Astrocyte (in vitro differentiated cells and primary cell): ENCODE data around the gene DYSF.

Source experiments
- EZH2 ChIP-seq: IDR thresholded peaks from 2 replicates; pipeline ENCODE4 v1.6.1; 2012; ENCODE audit warnings: mild to moderate bottlenecking, low read length, inconsistent platforms; ENCODE audit not compliant: insufficient read depth
- TF ChIP-seq, protein P1 (sequence below): IDR thresholded peaks from 2 replicates; pipeline ENCODE4 v1.5.1; 2011; ENCODE audit warnings: low read depth, mild to moderate bottlenecking, inconsistent platforms, low read length, moderate library complexity; ENCODE audit not compliant: insufficient read depth

DNA sequence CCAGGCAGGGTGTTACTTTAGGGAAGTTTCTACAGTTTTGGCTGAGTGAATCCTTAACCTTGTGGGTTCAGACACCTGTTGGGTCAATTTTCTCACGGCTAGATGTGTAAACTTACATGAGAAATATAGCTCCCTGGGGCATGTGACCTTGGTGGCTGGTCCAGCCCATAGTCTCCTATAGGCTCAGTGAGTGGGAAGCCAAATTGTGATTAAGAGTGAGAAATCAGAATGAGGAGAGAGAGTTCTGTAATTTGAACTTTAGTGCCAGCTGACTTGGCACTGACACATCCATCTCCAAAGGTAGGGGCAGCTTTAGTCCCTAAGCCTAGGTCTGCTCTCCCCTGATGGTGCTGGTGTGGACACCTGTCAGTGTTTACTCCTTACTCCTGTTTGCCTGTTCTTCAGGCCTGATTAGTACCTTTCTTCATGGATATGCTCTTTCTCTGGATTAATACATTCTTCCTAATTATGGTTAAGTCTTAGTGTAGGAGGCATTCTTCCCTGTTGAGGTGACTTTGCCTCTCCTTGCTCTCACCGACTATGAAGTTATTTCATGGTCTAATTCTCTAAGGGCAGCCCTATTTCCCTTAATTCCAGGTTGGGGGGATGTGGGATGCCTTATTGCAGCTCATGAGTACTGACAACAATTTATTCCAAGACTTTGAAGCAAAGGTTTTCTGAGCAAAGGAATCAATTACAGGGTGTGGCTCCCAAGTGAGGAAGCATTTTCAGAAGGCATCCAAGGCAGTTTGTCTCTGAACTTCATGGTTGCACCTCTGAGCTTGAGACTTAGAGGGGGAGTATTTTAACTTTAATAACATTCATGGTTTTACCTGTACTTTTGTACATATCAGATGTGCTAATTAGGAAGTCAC, 177.3 kb downstream of the DYSF start:
- TF ChIP-seq, protein P1, sequence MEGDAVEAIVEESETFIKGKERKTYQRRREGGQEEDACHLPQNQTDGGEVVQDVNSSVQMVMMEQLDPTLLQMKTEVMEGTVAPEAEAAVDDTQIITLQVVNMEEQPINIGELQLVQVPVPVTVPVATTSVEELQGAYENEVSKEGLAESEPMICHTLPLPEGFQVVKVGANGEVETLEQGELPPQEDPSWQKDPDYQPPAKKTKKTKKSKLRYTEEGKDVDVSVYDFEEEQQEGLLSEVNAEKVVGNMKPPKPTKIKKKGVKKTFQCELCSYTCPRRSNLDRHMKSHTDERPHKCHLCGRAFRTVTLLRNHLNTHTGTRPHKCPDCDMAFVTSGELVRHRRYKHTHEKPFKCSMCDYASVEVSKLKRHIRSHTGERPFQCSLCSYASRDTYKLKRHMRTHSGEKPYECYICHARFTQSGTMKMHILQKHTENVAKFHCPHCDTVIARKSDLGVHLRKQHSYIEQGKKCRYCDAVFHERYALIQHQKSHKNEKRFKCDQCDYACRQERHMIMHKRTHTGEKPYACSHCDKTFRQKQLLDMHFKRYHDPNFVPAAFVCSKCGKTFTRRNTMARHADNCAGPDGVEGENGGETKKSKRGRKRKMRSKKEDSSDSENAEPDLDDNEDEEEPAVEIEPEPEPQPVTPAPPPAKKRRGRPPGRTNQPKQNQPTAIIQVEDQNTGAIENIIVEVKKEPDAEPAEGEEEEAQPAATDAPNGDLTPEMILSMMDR = no peak
- TF ChIP-seq EZH2 = no peak
